Stimulated activated CD4-positive, alpha-beta T cell treated with anti-CD3 and anti-CD28 coated beads, Interleukin-2, amount 100 ng/mL, for 24 hours (primary cell): ENCODE data around the gene CCDC90B.

Experiments
- DNase-seq, 2 donors: peaks; one replicate each; pipeline ENCODE4 v3.0.0-alpha.2; 2020

Gene CCDC90B

DNA sequence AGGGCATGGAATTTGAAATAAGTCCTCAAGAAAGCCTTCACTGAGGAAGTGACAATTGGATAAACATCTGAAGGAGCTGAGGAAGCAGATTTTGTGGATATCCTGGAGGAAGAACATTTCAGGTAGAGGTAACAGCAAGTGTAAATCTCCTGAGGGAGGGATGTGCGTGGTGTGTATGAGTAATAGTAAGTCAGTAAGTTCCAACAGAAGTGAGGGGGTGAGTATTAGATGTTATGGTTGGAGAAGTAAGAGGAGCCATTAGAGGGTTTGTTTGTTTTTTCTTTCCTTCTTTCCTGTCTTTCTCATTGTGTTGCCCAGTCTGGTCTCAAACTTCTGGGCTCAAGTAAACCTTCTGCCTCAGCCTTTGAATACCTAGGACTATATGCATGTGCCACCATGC lies 63.7 kb downstream of the CCDC90B start:
- DNase-seq, result no peak

DNA sequence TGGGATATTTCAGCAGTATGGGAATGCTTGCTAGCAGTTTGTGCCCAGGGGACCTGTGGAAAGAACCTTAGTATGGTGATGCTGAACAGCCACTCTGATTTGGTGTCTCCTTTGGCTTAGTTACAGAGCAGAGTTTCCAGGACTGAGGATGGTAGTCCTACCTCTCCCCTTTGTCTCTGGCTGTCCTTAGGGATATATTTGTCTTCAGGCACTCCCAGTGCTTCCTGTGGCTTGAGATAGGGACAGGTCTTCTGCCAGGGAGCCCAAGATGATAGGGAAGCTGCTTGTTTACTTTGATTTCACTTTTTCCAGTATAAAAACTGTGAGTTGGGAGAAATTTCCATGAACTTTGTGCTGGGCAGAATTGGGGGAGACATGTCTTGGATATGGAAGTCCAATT lies 64.5 kb downstream of the CCDC90B start:
- DNase-seq, result no peak

GRCh38 chr11:83220260-83220659 lies 65.9 kb downstream of the CCDC90B start:
- no peak for DNase-seq

DNA sequence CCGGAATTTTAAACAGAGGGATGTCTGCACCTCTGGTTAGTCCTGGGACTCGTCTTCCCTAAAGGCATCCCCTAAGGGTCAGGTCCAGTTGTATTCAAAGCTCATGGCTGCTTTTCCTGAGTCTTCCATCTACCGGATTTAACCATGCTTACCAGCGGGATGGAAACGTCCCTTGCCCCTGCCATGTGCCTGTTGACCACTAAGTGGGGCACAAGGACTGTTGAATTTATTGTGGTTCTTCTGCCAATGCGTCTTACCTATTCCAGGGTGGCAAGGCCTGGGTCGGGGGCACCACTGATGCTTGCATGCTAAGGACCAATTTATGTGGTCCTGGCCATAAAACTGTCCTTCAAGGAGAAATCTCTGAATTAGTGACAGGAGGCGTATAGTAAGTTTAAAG lies 67.1 kb downstream of the CCDC90B start:
- DNase-seq, result peak in 1 of 2 donors; percentile 1
